ENCODE results near the gene SPSB4.

SPSB4 gene

GRCh38 chr3:141055536-141056445 lies 4.6 kb downstream of the SPSB4 start:
- DNase-seq: no peak

GRCh38 chr3:141056751-141057171 lies 5.6 kb downstream of the SPSB4 start:
- DNase-seq: no peak

GRCh38 chr3:141057436-141057835 lies 6.3 kb downstream of the SPSB4 start:
- DNase-seq: no peak

- DNase-seq: no peak
These were observed 7.0 kb downstream of the SPSB4 start for GRCh38 chr3:141057946-141058800.

- DNase-seq: no peak
These were observed 7.8 kb downstream of the SPSB4 start for GRCh38 chr3:141058996-141059395.

- no peak for DNase-seq
These were observed 8.7 kb downstream of the SPSB4 start for GRCh38 chr3:141059816-141060215.

- no peak for DNase-seq
These were observed 9.2 kb downstream of the SPSB4 start for GRCh38 chr3:141060327-141060726.

GRCh38 chr3:141063831-141064230 lies 12.7 kb downstream of the SPSB4 start:
- DNase-seq: no peak

GRCh38 chr3:141064255-141064926 lies 13.2 kb downstream of the SPSB4 start:
- no peak for DNase-seq

- DNase-seq: no peak
These were observed 14.1 kb downstream of the SPSB4 start for GRCh38 chr3:141065258-141065657.

- DNase-seq: no peak
These were observed 15.0 kb downstream of the SPSB4 start for GRCh38 chr3:141065841-141066805.

- no peak for DNase-seq
These were observed 16.2 kb downstream of the SPSB4 start for GRCh38 chr3:141067206-141067974.

GRCh38 chr3:141070229-141070628 lies 19.1 kb downstream of the SPSB4 start:
- DNase-seq: no peak

GRCh38 chr3:141070727-141071357 lies 19.7 kb downstream of the SPSB4 start:
- DNase-seq: no peak

- DNase-seq: no peak
These were observed 20.6 kb downstream of the SPSB4 start for GRCh38 chr3:141071681-141072260.

GRCh38 chr3:141072950-141073349 lies 21.8 kb downstream of the SPSB4 start:
- no peak for DNase-seq

- no peak for DNase-seq
These were observed 22.4 kb downstream of the SPSB4 start for GRCh38 chr3:141073580-141073979.

GRCh38 chr3:141074529-141074928 lies 23.4 kb downstream of the SPSB4 start:
- no peak for DNase-seq

- DNase-seq: peak; percentile 57
These were observed 25.1 kb downstream of the SPSB4 start for GRCh38 chr3:141076036-141076773.
